HG02943 (cell line): Measurements from ENCODE around the gene PTH1R.
"Not testable (repeated sequence)": the region's sequence is repeated elsewhere in the genome, so short reads cannot be mapped to it uniquely, and the experiment has no call there.

ENCODE experiments used
- ATAC-seq: cut with Tn5 transposase; IDR thresholded peaks from one replicate; pipeline ENCODE4 v1.9.1; 2021; ENCODE audit warnings: mild to moderate bottlenecking, low read depth, moderate library complexity; ENCODE audit not compliant: unreplicated experiment

PTH1R gene

GRCh38 chr3:46908986-46909534, 31.5 kb downstream of the PTH1R start:
- no peak for ATAC-seq

GRCh38 chr3:46909535-46910161, 32.1 kb downstream of the PTH1R start:
- ATAC-seq = no peak

- ATAC-seq = no peak
Observed at GRCh38 chr3:46910166-46910760, 32.7 kb downstream of the PTH1R start.

DNA sequence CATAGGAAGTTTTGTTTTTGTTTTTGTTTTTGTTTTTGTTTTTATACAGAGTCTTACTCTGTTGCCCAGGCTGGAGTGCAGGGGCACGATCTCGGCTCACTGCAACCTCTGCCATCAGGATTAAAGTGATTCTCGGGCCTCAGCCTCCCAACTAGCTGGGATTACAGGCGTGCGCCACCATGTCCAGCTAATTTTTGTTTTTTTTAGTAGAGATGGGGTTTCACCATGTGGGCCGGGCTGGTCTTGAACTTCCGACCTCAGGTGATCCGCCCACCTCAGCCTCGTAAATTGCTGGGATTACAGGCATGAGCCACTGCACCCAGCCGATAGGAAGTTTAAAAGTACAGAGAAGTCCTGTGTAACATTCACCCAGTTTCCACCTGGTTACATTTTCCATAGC, 33.4 kb downstream of the PTH1R start:
- ATAC-seq = not testable (repeated sequence)

GRCh38 chr3:46912986-46913385, 35.5 kb downstream of the PTH1R start:
- no peak for ATAC-seq

DNA sequence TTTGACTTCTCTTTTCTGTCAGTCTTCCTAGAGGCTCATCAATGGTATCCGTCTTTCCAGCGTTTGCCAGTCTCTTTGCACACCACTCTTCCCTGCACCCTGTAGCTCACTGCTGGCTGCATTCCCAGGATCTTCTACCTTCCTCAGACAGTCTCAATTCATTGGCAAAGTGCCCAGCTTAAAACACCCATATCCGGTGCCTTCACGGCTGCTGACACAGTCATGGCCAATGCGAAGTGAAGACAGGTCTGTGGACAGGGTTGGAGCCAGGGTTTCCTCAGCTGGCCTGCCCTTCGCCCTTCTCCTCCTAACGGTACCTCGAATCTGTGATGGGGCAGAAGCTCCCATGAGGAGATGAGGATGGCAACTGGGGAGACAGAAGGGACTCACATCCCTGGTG, 36.1 kb downstream of the PTH1R start:
- no peak for ATAC-seq

DNA sequence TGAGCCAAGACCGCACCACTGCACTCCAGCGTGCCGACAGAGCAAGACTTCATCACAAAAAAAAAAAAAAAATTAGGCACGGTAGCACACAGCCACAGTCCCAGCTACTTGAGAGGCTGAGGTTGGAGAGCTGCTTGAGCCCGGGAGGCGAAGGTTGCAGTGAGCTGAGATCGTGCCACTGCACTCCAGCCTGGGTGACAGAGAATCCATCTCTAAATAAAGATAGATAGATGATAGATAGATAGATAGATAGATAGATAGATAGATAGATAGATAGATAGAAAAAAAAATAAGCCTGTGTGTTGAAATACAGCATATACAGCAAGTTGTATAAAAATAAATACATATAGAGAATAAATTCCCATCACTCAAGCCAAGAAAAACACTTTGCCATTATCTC, 37.3 kb downstream of the PTH1R start:
- no peak for ATAC-seq

- ATAC-seq = no peak
Observed at GRCh38 chr3:46915297-46915822, 37.8 kb downstream of the PTH1R start.

- ATAC-seq = no peak
Observed at GRCh38 chr3:46916278-46916677, 38.8 kb downstream of the PTH1R start.

DNA sequence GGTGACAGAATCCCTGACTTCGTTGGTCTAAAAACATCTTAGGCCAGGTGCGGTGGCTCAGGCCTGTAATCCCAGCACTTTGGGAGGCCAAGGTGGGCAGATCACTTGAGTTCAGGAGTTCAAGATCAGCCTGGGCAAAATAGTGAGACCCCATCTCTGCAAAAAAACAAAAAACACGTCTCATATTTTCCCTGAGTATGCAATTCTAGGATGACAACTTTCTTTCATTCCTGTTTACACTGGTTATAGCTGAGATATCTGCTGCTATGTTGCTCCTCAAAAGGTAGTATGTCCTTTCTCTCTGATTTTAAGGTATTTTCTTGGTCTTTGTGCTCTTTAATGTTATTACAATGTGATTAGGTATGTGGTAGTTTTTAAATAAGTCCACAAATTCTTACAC, 39.3 kb downstream of the PTH1R start:
- no peak for ATAC-seq

GRCh38 chr3:46917257-46917656, 39.7 kb downstream of the PTH1R start:
- ATAC-seq = no peak

- no peak for ATAC-seq
Observed at GRCh38 chr3:46918202-46918601, 40.7 kb downstream of the PTH1R start.

DNA sequence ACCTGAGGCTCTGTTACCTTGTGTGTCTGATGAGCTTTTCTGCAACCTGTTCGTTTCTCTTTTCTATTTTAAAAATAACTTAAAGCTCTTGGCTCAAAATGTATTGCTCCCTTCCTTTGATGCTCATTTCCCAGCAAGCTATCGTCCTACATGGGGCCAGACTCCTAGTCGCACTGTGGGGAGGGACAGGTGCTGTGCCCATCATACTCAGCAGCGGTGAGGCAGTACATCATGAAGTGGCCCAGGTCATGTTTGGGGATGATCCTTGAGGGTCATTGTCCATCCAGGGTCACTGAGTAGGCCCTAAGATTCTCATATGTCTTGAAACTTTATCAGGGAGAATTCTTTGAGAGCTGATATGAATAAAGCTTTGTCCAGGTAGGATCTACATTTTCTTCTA, 41.1 kb downstream of the PTH1R start:
- no peak for ATAC-seq

- ATAC-seq = no peak
Observed at GRCh38 chr3:46921041-46921440, 43.5 kb downstream of the PTH1R start.

GRCh38 chr3:46921871-46922271, 44.4 kb downstream of the PTH1R start:
- ATAC-seq = no peak

DNA sequence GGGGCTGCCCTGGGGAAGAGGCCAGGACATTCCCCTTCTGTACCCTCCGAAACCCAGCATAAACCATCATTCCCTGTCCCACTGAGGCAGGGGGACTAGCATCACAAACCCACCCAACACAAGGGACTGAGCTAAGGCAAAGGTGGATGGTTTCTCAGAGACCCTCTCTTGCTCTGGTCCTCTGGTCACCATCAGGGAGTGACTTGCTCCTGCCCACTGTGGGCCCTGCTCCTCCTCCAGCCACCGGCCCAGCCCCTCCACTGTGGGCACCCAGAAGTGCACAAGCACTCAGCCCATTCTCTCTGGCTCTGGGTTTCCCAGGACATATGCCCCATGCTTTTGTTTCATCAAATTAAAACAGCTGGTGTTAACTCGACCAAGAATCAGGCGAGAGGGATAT, 44.9 kb downstream of the PTH1R start:
- ATAC-seq = no peak

DNA sequence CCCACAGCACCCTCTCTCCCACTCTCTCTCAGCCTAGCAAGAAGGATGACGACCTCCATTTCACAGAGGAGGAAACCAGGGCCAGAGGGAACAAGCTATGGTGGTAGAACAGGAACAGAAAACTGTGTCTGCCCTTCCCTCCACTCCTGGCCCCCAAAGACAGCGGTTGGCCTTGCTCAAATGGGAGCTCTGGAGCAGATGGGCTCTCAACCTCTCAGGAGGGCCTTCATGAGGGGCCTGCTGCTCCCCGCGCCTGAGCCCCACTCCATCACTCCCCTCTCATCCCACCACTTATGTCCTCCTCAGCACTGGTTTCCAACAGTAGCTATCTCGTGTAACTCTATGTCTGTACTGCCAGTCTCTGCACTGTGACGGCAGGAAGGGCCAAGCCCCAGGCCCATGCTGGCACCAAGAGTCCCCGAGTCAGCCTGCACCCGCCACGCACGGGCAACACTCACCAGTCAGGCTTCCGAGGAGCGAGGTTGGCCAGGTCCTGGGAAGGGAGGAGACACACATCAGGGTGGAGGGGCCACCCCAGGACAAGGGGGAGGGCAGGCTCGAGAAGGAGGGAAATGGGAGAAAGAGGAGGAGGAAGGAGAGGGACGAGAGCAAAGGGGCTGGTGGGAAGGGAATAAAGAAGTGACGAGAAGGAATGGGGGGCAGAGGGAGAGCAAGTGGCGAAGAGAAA, 45.5 kb downstream of the PTH1R start:
- no peak for ATAC-seq

- no peak for ATAC-seq
Observed at GRCh38 chr3:46923559-46924350, 46.2 kb downstream of the PTH1R start.

- no peak for ATAC-seq
Observed at GRCh38 chr3:46924921-46925584, 47.5 kb downstream of the PTH1R start.

GRCh38 chr3:46925585-46925934, 48.0 kb downstream of the PTH1R start:
- ATAC-seq = no peak
